Measurements from ENCODE around the gene CEP57L1.

DNA sequence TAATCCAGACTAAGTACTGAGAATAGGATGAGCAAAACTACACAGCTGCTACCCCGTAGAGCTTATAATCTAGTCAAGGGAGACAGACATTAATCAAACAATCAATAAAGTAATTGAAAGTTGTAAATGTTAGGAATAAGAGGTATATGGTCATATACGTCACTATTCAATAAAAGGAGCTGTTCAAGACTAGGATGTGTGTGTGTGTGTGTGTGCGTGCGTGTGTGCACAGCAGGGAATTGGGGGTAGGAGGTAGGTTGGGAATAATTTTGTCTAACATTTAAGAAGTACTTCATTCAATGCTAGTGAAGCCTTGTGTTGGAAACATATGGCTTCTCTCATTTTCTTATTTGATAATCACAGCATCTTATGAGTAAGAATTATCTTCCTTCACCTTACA, 42.5 kb upstream of the CEP57L1 start:
- TF ChIP-seq, protein P1, sequence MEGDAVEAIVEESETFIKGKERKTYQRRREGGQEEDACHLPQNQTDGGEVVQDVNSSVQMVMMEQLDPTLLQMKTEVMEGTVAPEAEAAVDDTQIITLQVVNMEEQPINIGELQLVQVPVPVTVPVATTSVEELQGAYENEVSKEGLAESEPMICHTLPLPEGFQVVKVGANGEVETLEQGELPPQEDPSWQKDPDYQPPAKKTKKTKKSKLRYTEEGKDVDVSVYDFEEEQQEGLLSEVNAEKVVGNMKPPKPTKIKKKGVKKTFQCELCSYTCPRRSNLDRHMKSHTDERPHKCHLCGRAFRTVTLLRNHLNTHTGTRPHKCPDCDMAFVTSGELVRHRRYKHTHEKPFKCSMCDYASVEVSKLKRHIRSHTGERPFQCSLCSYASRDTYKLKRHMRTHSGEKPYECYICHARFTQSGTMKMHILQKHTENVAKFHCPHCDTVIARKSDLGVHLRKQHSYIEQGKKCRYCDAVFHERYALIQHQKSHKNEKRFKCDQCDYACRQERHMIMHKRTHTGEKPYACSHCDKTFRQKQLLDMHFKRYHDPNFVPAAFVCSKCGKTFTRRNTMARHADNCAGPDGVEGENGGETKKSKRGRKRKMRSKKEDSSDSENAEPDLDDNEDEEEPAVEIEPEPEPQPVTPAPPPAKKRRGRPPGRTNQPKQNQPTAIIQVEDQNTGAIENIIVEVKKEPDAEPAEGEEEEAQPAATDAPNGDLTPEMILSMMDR (IDR thresholded peaks at IDR 0.05): no peak
- no peak for TF ChIP-seq POLR2A (IDR thresholded peaks at IDR 0.05)

Measured in lower leg skin (tissue), 3 donors.